AG10803 (cell line): ENCODE results near the gene CPNE1.
"Not testable (repeated sequence)": the region's sequence is repeated elsewhere in the genome, so short reads cannot be mapped to it uniquely, and the experiment has no call there.

ENCODE experiments used
- DNase-seq: peaks from one replicate; pipeline ENCODE4 v3.0.0; 2010; ENCODE audit warnings: low read depth
- H3K4me3 ChIP-seq: 2 replicates; pipeline ENCODE4 v1.5.1; 2011; ENCODE audit warnings: mild to moderate bottlenecking, low read length, control low read depth
- TF ChIP-seq, protein P1 (sequence below): conservative IDR thresholded peaks from 2 replicates; pipeline ENCODE4 v1.5.1; 2011; ENCODE audit warnings: mild to moderate bottlenecking, low read length, control low read depth, inconsistent platforms

CPNE1 gene

DNA sequence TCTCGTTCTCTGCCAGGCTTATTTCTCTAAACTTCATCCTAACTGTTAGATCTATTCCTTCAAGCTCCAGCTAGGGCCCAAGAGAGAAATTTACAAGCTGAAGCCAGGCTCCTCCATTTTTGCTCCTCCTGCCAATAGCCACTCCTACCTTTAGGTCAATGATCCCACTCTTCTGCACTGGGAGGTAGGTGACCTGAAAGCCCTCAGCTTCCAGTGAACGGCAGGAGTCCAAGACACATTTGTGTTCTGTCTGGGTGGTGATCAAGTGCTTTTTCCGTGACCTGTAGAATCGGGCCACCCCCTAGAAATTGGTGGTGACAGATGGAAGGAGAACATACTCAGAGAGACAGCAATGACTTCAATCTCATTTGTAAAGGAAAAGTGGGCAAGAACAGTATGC lies 25.6 kb upstream of the CPNE1 start:
- TF ChIP-seq, protein P1, sequence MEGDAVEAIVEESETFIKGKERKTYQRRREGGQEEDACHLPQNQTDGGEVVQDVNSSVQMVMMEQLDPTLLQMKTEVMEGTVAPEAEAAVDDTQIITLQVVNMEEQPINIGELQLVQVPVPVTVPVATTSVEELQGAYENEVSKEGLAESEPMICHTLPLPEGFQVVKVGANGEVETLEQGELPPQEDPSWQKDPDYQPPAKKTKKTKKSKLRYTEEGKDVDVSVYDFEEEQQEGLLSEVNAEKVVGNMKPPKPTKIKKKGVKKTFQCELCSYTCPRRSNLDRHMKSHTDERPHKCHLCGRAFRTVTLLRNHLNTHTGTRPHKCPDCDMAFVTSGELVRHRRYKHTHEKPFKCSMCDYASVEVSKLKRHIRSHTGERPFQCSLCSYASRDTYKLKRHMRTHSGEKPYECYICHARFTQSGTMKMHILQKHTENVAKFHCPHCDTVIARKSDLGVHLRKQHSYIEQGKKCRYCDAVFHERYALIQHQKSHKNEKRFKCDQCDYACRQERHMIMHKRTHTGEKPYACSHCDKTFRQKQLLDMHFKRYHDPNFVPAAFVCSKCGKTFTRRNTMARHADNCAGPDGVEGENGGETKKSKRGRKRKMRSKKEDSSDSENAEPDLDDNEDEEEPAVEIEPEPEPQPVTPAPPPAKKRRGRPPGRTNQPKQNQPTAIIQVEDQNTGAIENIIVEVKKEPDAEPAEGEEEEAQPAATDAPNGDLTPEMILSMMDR = no peak
- DNase-seq = no peak
- H3K4me3 ChIP-seq = no peak overlapping the region

DNA sequence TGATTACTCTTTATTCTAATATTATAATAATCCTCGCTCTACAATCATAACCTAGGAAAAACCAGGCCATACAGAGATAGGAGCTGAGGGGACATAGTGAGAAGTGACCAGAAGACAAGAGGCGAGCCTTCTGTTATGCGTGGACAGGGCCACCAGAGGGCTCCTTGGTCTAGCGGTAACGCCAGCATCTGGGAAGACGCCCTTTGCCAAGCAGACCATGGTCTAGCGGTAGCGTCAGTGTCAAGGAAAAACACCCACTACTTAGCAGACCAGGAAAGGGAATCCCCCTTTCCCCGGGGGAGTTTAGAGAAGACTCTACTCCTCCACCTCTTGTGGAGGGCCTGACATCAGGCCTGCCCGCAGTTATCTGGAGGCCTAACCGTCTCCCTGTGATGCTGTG lies 22.2 kb upstream of the CPNE1 start:
- H3K4me3 ChIP-seq, DNase-seq: not testable (repeated sequence)
- TF ChIP-seq, protein P1 = peak; percentile 26

DNA sequence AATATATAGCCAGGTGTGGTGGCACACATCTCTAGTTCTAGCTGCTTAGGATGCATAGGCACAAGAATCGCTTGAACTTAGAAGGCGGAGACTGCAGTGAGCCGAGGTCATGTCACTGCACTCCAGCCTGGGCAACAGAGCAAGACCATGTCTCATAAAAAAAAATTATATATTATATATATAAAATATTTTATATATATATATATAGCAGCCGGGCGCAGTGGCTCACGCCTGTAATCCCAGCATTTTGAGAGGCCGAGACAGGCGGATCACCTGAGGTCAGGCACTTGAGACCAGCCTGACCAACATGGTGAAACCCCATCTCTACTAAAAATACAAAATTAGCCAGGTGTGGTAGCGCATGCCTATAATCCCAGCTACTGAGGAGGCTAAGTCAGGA lies 20.7 kb upstream of the CPNE1 start:
- DNase-seq = not testable (repeated sequence)

DNA sequence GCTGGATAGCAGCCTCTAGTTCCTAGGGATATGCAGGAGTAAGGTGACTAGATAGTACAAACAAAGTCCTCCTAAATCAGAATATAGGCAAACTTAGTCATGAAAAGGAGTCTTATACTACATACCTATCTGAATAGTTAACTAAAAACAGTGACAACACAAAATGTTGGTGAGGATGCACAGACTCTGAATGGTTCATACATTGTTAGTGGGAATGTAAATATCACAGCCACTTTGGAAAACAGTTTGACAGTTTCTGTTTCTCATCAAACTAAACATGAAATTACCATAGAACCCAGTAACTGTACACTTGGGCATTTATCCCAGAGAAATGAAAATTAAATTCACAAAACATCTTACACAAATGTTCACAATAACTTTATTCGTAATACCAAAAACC lies 17.3 kb upstream of the CPNE1 start:
- TF ChIP-seq, protein P1 = no peak
- no peak overlapping the region for H3K4me3 ChIP-seq
- no peak for DNase-seq

More for the DNA sequence above, 20.7 kb upstream of the CPNE1 start:
- not testable (repeated sequence) for H3K4me3 ChIP-seq

DNA sequence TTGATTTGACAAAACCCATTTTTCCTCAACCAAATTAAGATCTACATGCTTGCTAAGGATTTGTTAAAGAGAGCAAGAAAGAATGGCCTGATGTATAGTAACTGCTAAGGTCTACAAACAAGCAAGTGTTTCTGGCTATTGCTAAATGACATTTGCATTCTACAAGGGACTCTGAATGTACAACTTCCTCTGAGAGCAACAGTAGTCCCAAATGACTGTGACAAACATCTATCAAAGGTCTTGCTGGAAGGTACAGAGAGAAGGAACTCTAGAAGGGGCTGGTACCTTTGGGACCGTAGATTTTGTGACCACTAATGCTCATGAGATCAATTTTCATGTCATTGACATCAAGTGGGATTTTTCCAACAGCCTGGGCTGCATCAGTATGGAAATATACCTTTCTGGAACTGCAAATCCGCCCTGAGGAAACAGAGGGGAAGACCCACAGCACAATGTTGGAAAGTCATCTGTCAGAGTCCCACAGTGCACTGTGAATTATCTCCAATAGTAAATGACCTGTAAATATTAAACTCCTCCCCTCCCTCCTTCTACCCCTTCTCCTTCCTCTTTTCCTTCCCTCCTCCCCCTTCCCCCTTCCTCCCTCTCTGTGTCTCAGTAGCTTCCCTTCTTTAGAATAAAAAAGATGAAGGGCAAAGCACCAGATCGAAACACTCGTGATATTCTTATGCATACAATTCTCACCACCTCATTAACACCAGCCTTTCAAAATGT lies 15.9 kb upstream of the CPNE1 start:
- TF ChIP-seq, protein P1 = no peak
- no peak for DNase-seq

DNA sequence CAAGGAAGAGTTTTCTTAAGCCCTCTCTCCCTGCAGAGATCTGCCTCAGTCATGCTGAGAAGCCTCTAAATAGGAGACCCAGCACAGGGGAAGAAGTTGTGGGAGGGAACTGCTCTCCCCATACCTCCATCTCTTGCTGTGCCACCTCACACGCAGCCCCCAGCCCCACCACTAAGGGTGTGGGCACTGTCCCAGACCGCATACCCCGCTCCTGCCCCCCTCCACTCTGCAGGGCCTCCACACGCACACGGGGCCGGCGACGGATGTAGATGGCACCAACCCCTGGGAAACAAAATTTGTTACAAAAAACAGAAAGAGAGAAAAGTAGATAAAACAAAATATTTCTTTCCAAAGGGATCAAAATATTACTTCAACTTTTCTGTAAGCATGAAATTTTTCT lies 10.2 kb upstream of the CPNE1 start:
- no peak overlapping the region for H3K4me3 ChIP-seq
- DNase-seq = no peak
- TF ChIP-seq, protein P1 = no peak

More for the DNA sequence above, 15.9 kb upstream of the CPNE1 start:
- H3K4me3 ChIP-seq = no peak overlapping the region

DNA sequence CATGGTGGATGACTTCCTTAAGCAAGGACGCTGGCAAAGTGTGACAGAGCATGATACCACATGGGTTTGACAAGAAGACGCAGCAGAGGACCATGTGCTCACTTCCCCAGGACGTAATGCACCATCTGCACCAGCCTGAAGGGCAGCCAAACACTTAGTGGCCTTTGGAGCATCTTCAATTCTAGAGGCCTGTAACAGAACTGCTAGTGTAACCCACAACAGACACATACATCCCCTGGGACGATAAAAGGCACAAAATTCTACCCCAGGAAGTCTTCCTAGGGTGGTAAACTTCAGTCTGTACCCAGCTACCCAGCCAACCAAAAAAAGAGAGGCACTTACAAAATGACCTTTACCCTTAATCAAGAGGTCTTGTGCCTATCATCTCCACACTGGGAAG lies 9.2 kb upstream of the CPNE1 start:
- TF ChIP-seq, protein P1 = no peak
- no peak overlapping the region for H3K4me3 ChIP-seq
- no peak for DNase-seq
